Liver (tissue), 9 donors: ENCODE results near the gene VASN. TPM values are rescaled to one million over a fixed set of nuclear protein-coding genes. Genes with fewer than 3 reads are reported as not detected.

Experiments
- DNase-seq: peaks from one replicate; pipeline ENCODE4 v3.0.0-alpha.2; 2017; ENCODE audit warnings: low spot score
- H3K27ac ChIP-seq, 2 donors: one replicate each; pipeline ENCODE4 v1.7.0; 2013; ENCODE audit warnings: inconsistent platforms in 2 of 2, low read length in 2 of 2, control low read depth in 1 of 2, low read depth in 1 of 2, mild to moderate bottlenecking in 1 of 2
- H3K27me3 ChIP-seq, 4 donors: one replicate each; pipeline versions ENCODE4 v1.6.1 to v1.7.0; 2013; ENCODE audit warnings: low read length in 3 of 4, inconsistent platforms in 1 of 4, mild to moderate bottlenecking in 1 of 4, moderate library complexity in 1 of 4; ENCODE audit not compliant: control insufficient read depth in 4 of 4, insufficient read depth in 4 of 4
- H3K36me3 ChIP-seq, 4 donors: one replicate each; pipeline versions ENCODE4 v1.6.1 to v1.7.0; 2013; ENCODE audit warnings: low read length in 3 of 4, mild to moderate bottlenecking in 3 of 4, low read depth in 1 of 4, moderate library complexity in 1 of 4; ENCODE audit not compliant: control insufficient read depth in 4 of 4, insufficient read depth in 3 of 4
- H3K4me1 ChIP-seq, 4 donors: one replicate each; pipeline versions ENCODE4 v1.6.1 to v1.7.0; 2013; ENCODE audit warnings: low read length in 3 of 4, mild to moderate bottlenecking in 3 of 4, moderate library complexity in 1 of 4; ENCODE audit not compliant: control insufficient read depth in 4 of 4, insufficient read depth in 4 of 4
- H3K4me3 ChIP-seq, 3 donors: one replicate each; pipeline versions ENCODE4 v1.6.1 to v1.7.0; 2013; ENCODE audit warnings: low read length in 3 of 3, control low read depth in 1 of 3, low read depth in 1 of 3, mild to moderate bottlenecking in 1 of 3
- H3K9ac ChIP-seq, 2 donors: one replicate each; pipeline ENCODE4 v1.7.0; 2013; ENCODE audit warnings: low read length in 2 of 2, mild to moderate bottlenecking in 2 of 2, moderate library complexity in 2 of 2, control low read depth in 1 of 2, low read depth in 1 of 2
- H3K9me3 ChIP-seq, 4 donors: one replicate each; pipeline versions ENCODE4 v1.6.1 to v1.7.0; 2013; ENCODE audit warnings: low read length in 3 of 4; ENCODE audit not compliant: control insufficient read depth in 4 of 4
- EGR1 ChIP-seq, 2 donors: IDR thresholded peaks; 2 replicates each; pipeline ENCODE4 v1.6.1; 2016 to 2018; ENCODE audit warnings: antibody characterized with exemption in 2 of 2, low read depth in 2 of 2
- FOXA1 ChIP-seq: IDR thresholded peaks from 2 replicates; pipeline ENCODE4 v1.6.1; 2016; ENCODE audit warnings: antibody characterized with exemption
- FOXA2 ChIP-seq: IDR thresholded peaks from 2 replicates; pipeline ENCODE4 v1.6.1; 2016; ENCODE audit warnings: antibody characterized with exemption
- GABPA ChIP-seq, 2 donors: IDR thresholded peaks in 1 of 2; conservative IDR thresholded peaks in 1 of 2; 2 replicates each; pipeline ENCODE4 v1.6.1; 2016; ENCODE audit warnings: antibody characterized with exemption in 2 of 2, mild to moderate bottlenecking in 1 of 2, moderate library complexity in 1 of 2
- HNF4A ChIP-seq, 2 donors: conservative IDR thresholded peaks; 2 replicates each; pipeline ENCODE4 v1.6.1; 2016; ENCODE audit warnings: antibody characterized with exemption in 2 of 2, mild to moderate bottlenecking in 2 of 2
- JUND ChIP-seq, 2 donors: IDR thresholded peaks; 2 replicates each; pipeline ENCODE4 v1.6.1; 2016; ENCODE audit warnings: antibody characterized with exemption in 2 of 2
- RAD21 ChIP-seq, 2 donors: IDR thresholded peaks; 2 replicates each; pipeline ENCODE4 v1.6.1; 2016; ENCODE audit warnings: antibody characterized with exemption in 2 of 2, mild to moderate bottlenecking in 2 of 2
- SP1 ChIP-seq: IDR thresholded peaks from 2 replicates; pipeline ENCODE4 v1.6.1; 2018; ENCODE audit warnings: antibody characterized with exemption, mild to moderate bottlenecking
- TAF1 ChIP-seq: conservative IDR thresholded peaks from 2 replicates; pipeline ENCODE4 v1.6.1; 2016; ENCODE audit warnings: antibody characterized with exemption, mild to moderate bottlenecking
- YY1 ChIP-seq: IDR thresholded peaks from 2 replicates; pipeline ENCODE4 v1.6.1; 2016; ENCODE audit warnings: antibody characterized with exemption, mild to moderate bottlenecking
- WGBS: extraction: QIAGEN DNeasy Blood & Tissue Kit; methylation state at CpG from one replicate; pipeline ENCODE4 v1.1.7; 2013; 5-methylcytosine and 5-hydroxymethylcytosine counted together
- polyA plus RNA-seq, 2 donors: library from polyadenylated mRNA; stranded (reverse) in 1 of 2; unstranded in 1 of 2; fragments of 200-250 nt in 1 of 2; fragments of >200 nt in 1 of 2; fragmentation: Nextera tagmentation in 1 of 2; extraction: Ambion mirVana in 1 of 2; gene quantifications; one replicate each; pipeline versions ENCODE4 v1.2.1 to v1.2.3, GENCODE V29; 2013 to 2015
- total RNA-seq, 2 donors: library from RNA; depleted of rRNA; stranded (reverse); fragments of >200 nt; gene quantifications; one replicate each; pipeline ENCODE4 v1.2.3, GENCODE V29; 2014
- TF ChIP-seq, protein P1 (sequence below): fragments of 150-350 bp; IDR thresholded peaks from 2 replicates; pipeline ENCODE4 v1.5.1; 2017; ENCODE audit warnings: improper control_type of control experiment, low read depth, low read length; ENCODE audit not compliant: missing input control
- TF ChIP-seq, protein P2 (sequence below): IDR thresholded peaks from 2 replicates; pipeline ENCODE4 v1.6.1; 2016; ENCODE audit warnings: antibody characterized with exemption
- TF ChIP-seq, protein P3 (sequence below): IDR thresholded peaks from 2 replicates; pipeline ENCODE4 v1.6.1; 2016; ENCODE audit warnings: antibody characterized with exemption
- donor health status: healthy.
- donor health status: healthy.
- donor health status: healthy.
- donor health status: healthy.
- donor health status: healthy.

VASN gene
- total and polyA plus RNA-seq, 4 donors: 6.2 to 26.9 (median 21.2) TPM

DNA sequence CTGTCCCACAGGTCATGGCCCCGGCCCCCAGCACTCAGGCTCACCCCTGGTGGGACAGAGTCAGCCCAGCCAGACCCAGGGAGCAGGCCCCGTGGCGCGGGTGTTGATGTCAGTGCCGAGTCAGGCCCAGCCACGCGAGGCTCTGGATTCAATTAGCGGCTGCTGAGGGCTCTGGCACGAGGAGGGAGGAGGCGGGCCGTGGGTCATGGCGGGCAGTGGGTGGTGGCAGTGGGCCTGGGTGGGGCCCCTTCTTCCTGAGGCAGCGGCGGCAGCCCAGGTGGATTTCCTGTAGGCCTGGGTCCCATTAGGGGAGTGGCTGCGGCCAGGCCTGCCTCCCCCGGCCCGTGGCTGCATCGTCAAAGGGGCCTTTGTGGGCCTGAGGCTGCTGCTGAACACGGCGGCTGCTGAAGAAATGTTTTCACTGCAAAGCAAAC lies 12.9 kb downstream of the VASN start:
- TF ChIP-seq EGR1 (IDR thresholded peaks at IDR 0.05; ENCODE audit: low read depth in 2 of 2): no peak
- TF ChIP-seq, protein P1, sequence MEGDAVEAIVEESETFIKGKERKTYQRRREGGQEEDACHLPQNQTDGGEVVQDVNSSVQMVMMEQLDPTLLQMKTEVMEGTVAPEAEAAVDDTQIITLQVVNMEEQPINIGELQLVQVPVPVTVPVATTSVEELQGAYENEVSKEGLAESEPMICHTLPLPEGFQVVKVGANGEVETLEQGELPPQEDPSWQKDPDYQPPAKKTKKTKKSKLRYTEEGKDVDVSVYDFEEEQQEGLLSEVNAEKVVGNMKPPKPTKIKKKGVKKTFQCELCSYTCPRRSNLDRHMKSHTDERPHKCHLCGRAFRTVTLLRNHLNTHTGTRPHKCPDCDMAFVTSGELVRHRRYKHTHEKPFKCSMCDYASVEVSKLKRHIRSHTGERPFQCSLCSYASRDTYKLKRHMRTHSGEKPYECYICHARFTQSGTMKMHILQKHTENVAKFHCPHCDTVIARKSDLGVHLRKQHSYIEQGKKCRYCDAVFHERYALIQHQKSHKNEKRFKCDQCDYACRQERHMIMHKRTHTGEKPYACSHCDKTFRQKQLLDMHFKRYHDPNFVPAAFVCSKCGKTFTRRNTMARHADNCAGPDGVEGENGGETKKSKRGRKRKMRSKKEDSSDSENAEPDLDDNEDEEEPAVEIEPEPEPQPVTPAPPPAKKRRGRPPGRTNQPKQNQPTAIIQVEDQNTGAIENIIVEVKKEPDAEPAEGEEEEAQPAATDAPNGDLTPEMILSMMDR: no peak
- TF ChIP-seq, protein P2, sequence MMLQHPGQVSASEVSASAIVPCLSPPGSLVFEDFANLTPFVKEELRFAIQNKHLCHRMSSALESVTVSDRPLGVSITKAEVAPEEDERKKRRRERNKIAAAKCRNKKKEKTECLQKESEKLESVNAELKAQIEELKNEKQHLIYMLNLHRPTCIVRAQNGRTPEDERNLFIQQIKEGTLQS: no peak
- TF ChIP-seq SP1: no peak
- TF ChIP-seq FOXA1: no peak
- TF ChIP-seq, protein P3, sequence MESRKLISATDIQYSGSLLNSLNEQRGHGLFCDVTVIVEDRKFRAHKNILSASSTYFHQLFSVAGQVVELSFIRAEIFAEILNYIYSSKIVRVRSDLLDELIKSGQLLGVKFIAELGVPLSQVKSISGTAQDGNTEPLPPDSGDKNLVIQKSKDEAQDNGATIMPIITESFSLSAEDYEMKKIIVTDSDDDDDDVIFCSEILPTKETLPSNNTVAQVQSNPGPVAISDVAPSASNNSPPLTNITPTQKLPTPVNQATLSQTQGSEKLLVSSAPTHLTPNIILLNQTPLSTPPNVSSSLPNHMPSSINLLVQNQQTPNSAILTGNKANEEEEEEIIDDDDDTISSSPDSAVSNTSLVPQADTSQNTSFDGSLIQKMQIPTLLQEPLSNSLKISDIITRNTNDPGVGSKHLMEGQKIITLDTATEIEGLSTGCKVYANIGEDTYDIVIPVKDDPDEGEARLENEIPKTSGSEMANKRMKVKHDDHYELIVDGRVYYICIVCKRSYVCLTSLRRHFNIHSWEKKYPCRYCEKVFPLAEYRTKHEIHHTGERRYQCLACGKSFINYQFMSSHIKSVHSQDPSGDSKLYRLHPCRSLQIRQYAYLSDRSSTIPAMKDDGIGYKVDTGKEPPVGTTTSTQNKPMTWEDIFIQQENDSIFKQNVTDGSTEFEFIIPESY: no peak
- TF ChIP-seq JUND (IDR thresholded peaks at IDR 0.05): no peak
- 66% methylated on average over 20 of the region's 20 CpGs for WGBS
- no peak overlapping the region for H3K9ac ChIP-seq
- H3K4me3 ChIP-seq: no peak overlapping the region
- H3K27ac ChIP-seq: no peak overlapping the region
- H3K4me1 ChIP-seq: peaks cover 0 to 19% (median 5%) of the 10 kb centered on the region in 4 donors
- H3K9me3 ChIP-seq: no peaks in the 10 kb centered on the region
- peaks cover 0 to 17% (median 6%) of the 10 kb centered on the region in 4 donors for H3K36me3 ChIP-seq
- H3K27me3 ChIP-seq: no peaks in the 10 kb centered on the region
- DNase-seq: no peak

DNA sequence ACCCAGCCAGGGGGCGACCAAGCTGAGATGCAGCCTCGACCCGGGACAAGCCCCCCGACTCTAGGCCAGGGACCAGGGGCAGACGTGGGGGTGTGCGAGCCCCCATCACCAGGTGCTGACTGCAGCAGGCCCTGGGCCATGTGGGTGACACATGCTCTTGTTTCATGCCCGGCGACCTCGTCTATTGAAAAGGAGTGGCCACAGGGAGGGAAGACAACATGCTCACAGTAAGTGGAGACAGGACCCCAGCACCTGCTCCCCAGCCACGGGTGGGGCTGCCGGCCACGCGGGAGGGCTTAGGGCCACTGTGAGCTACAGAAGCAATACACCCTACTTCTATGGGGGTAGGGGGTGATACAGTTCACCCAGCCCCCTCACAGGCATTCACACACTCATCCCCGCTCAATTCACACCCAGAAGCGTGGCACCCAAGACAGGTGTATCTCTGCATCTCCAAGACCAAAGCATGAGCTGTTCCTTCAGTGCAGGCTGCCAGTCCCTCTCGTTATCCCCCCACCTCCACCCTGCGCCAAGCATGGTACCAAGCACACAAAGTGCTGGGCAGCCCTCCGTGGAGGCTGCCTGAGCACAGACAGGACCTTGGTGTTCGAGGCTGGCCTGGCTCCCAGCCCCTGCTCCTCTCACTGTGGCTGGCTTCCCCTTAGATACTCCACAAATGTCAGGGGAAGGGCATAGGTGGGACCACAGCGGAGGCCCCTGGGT lies 13.6 kb downstream of the VASN start:
- no peak for DNase-seq
- 70% methylated on average over 20 of the region's 20 CpGs for WGBS
- no peaks in the 10 kb centered on the region for H3K27me3 ChIP-seq
- no peak overlapping the region for H3K4me3 ChIP-seq
- peaks cover 0 to 21% (median 4%) of the 10 kb centered on the region in 4 donors for H3K4me1 ChIP-seq
- H3K36me3 ChIP-seq: peaks cover 0 to 17% (median 6%) of the 10 kb centered on the region in 4 donors
- H3K9ac ChIP-seq: no peak overlapping the region
- H3K9me3 ChIP-seq: no peaks in the 10 kb centered on the region
- TF ChIP-seq YY1 (no peak), GABPA (IDR thresholded peaks at IDR 0.05 in 1 of 2, conservative IDR thresholded peaks at IDR 0.05 in 1 of 2) (no peak), SP1 (no peak), TAF1 (no peak), RAD21 (IDR thresholded peaks at IDR 0.05) (no peak), HNF4A (conservative IDR thresholded peaks at IDR 0.05) (no peak), JUND (IDR thresholded peaks at IDR 0.05) (no peak), FOXA2 (no peak)
- TF ChIP-seq, protein P2: no peak
- TF ChIP-seq, protein P1: no peak
- peak overlapping the region in 1 of 2 donors; percentile 7 for H3K27ac ChIP-seq
